Measurements from ENCODE around the gene ATP2A1. TPM values are rescaled to one million over a fixed set of nuclear protein-coding genes. Genes with fewer than 3 reads are reported as not detected.
A peak's percentile ranks its signal among the peaks of the same experiment; 100 is the strongest.
"Not testable (repeated sequence)": the region's sequence is repeated elsewhere in the genome, so short reads cannot be mapped to it uniquely, and the experiment has no call there.

Gene ATP2A1
- polyA plus RNA-seq, 6 donors from 2014 or later, result not detected

DNA sequence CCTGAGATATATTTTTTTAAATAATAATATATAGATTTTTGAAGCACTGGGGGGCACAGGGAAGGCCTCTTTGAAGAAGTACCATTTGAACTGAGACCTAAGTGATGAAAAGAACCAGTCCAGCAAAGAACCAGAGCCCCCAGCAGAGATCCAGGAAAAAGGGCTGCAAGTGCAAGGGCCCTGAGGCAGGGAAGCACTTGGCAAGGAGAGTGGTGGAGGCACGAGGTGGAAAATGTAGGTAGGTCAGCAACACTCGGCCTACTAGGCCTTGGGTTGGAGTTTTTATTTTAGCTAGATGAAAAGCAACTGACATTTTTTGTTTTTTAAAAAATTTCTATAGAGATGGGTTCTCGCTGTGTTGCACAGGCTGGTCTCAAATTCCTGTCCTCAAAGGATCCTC lies 51.9 kb downstream of the ATP2A1 start:
- peaks cover 51 to 82% (median 66%) of the 10 kb centered on the region in 3 donors for H3K4me1 Mint-ChIP-seq
- peaks cover 8 to 13% of the 10 kb centered on the region in 2 donors for H3K36me3 Mint-ChIP-seq
- no peaks in the 10 kb centered on the region for H3K9me3 Mint-ChIP-seq
- H3K27ac Mint-ChIP-seq, result peak overlapping the region; percentile 39 to 98 (median 94)
- DNase-seq (no peak), ATAC-seq (ENCODE audit: low read depth in 2 of 2) (no peak)
- H3K4me3 Mint-ChIP-seq, result peak overlapping the region; percentile 87 to 99 (median 97)
- H3K27me3 Mint-ChIP-seq, result no peaks in the 10 kb centered on the region

DNA sequence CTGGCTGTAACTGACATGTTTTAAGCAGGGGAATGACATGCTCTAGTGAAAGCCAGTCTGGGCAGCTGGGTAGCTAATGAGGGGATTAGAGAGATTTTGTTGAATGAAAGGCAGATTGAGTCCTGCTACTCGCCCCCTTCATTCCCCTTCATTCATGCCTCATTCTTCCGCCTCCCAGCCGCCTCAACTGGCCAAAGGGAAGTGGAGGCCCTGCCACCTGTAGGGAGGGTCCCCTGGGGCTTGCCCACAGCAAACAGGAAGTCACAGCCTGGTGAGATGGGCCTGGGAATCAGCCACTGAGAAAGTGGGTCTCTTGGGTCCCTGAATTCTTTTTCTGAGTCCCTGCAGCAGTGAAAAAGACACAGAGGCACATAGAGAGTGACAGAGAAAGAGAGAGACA lies 52.4 kb downstream of the ATP2A1 start:
- H3K4me3 Mint-ChIP-seq, result peak overlapping the region; percentile 87 to 99 (median 97)
- H3K9me3 Mint-ChIP-seq, result no peaks in the 10 kb centered on the region
- DNase-seq (peak; percentile 75), ATAC-seq (ENCODE audit: low read depth in 2 of 2) (peak; percentile 79)
- H3K36me3 Mint-ChIP-seq, result peaks cover 8 to 18% of the 10 kb centered on the region in 2 donors
- no peaks in the 10 kb centered on the region for H3K27me3 Mint-ChIP-seq
- H3K4me1 Mint-ChIP-seq, result peaks cover 53 to 85% (median 69%) of the 10 kb centered on the region in 3 donors
- peak overlapping the region; percentile 39 to 98 (median 94) for H3K27ac Mint-ChIP-seq

DNA sequence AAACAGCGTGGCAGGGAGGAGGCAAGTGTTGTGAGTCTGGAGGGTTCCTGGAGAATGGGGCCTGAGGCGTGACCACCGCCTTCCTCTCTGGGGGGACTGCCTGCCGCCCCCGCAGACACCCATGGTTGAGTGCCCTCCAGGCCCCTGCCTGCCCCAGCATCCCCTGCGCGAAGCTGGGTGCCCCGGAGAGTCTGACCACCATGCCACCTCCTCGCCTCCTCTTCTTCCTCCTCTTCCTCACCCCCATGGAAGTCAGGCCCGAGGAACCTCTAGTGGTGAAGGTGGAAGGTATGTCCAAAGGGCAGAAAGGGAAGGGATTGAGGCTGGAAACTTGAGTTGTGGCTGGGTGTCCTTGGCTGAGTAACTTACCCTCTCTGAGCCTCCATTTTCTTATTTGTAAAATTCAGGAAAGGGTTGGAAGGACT lies 53.5 kb downstream of the ATP2A1 start, which contains the start of gene CD19:
Gene CD19, plus strand, starts transcription at position 171 of the 425 bp plus-strand sequence. Its CDS starts 30 bp downstream, at position 201.
- no peaks in the 10 kb centered on the region for H3K27me3 Mint-ChIP-seq
- H3K4me3 Mint-ChIP-seq, result peak within 1 kb of the TSS; percentile 87 to 99 (median 97)
- H3K36me3 Mint-ChIP-seq, result peaks cover 17 to 29% of the 10 kb centered on the region in 2 donors
- peak; percentile 63 for DNase-seq
- peak; percentile 45 to 51 for ATAC-seq (ENCODE audit: low read depth in 2 of 2)
- H3K27ac Mint-ChIP-seq, result peak within 1 kb of the TSS; percentile 92 to 99 (median 96)
- no peaks in the 10 kb centered on the region for H3K9me3 Mint-ChIP-seq
- peaks cover 59 to 86% (median 72%) of the 10 kb centered on the region in 3 donors for H3K4me1 Mint-ChIP-seq

DNA sequence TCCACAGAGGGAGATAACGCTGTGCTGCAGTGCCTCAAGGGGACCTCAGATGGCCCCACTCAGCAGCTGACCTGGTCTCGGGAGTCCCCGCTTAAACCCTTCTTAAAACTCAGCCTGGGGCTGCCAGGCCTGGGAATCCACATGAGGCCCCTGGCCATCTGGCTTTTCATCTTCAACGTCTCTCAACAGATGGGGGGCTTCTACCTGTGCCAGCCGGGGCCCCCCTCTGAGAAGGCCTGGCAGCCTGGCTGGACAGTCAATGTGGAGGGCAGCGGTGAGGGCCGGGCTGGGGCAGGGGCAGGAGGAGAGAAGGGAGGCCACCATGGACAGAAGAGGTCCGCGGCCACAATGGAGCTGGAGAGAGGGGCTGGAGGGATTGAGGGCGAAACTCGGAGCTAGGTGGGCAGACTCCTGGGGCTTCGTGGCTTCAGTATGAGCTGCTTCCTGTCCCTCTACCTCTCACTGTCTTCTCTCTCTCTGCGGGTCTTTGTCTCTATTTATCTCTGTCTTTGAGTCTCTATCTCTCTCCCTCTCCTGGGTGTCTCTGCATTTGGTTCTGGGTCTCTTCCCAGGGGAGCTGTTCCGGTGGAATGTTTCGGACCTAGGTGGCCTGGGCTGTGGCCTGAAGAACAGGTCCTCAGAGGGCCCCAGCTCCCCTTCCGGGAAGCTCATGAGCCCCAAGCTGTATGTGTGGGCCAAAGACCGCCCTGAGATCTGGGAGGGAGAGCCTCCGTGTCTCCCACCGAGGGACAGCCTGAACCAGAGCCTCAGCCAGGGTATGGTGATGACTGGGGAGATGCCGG lies 54.3 kb downstream of the ATP2A1 start:
- H3K36me3 Mint-ChIP-seq, result peaks cover 17 to 30% of the 10 kb centered on the region in 2 donors
- H3K4me3 Mint-ChIP-seq, result peak overlapping the region; percentile 87 to 99 (median 97)
- ATAC-seq (ENCODE audit: low read depth in 2 of 2), result no peak
- no peaks in the 10 kb centered on the region for H3K27me3 Mint-ChIP-seq
- H3K4me1 Mint-ChIP-seq, result peaks cover 63 to 82% (median 76%) of the 10 kb centered on the region in 3 donors
- no peak for DNase-seq
- H3K27ac Mint-ChIP-seq, result peak overlapping the region; percentile 92 to 99 (median 96)
- H3K9me3 Mint-ChIP-seq, result no peaks in the 10 kb centered on the region

DNA sequence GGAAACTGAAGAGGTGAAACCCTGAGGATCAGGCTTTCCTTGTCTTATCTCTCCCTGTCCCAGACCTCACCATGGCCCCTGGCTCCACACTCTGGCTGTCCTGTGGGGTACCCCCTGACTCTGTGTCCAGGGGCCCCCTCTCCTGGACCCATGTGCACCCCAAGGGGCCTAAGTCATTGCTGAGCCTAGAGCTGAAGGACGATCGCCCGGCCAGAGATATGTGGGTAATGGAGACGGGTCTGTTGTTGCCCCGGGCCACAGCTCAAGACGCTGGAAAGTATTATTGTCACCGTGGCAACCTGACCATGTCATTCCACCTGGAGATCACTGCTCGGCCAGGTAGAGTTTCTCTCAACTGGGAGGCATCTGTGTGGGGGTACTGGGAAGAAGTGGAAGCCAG lies 54.9 kb downstream of the ATP2A1 start:
- Mint-ChIP-seq H3K4me1 (peaks cover 64 to 82% (median 76%) of the 10 kb centered on the region in 3 donors), H3K36me3 (peaks cover 17 to 36% of the 10 kb centered on the region in 2 donors), H3K4me3 (peak overlapping the region; percentile 87 to 99 (median 97)), H3K27me3 (no peaks in the 10 kb centered on the region), H3K27ac (peak overlapping the region; percentile 44 to 98 (median 94)), H3K9me3 (no peaks in the 10 kb centered on the region)
- ATAC-seq (ENCODE audit: low read depth in 2 of 2) (no peak), DNase-seq (no peak)

DNA sequence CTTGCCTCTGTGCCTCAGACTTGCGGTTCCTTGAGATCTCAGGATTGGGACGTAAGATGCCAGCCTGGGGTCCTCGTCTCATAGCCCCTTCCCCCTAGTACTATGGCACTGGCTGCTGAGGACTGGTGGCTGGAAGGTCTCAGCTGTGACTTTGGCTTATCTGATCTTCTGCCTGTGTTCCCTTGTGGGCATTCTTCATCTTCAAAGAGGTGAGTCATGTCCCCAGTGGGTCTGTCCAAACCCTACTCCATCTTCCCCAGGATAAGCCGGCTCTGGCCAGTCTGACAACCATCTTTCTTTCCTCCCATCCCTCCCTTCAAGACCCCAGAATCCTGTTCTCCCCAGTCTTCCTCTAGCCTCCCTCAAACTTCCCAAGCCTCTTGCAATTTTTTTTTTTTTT lies 57.1 kb downstream of the ATP2A1 start:
- DNase-seq, result no peak
- no peak for ATAC-seq (ENCODE audit: low read depth in 2 of 2)
- peak overlapping the region; percentile 31 to 97 (median 72) for H3K4me3 Mint-ChIP-seq
- peak overlapping the region; percentile 64 to 98 (median 88) for H3K27ac Mint-ChIP-seq
- H3K9me3 Mint-ChIP-seq, result no peaks in the 10 kb centered on the region
- peaks cover 17 to 50% of the 10 kb centered on the region in 2 donors for H3K36me3 Mint-ChIP-seq
- peaks cover 67 to 83% (median 83%) of the 10 kb centered on the region in 3 donors for H3K4me1 Mint-ChIP-seq
- H3K27me3 Mint-ChIP-seq, result no peaks in the 10 kb centered on the region

DNA sequence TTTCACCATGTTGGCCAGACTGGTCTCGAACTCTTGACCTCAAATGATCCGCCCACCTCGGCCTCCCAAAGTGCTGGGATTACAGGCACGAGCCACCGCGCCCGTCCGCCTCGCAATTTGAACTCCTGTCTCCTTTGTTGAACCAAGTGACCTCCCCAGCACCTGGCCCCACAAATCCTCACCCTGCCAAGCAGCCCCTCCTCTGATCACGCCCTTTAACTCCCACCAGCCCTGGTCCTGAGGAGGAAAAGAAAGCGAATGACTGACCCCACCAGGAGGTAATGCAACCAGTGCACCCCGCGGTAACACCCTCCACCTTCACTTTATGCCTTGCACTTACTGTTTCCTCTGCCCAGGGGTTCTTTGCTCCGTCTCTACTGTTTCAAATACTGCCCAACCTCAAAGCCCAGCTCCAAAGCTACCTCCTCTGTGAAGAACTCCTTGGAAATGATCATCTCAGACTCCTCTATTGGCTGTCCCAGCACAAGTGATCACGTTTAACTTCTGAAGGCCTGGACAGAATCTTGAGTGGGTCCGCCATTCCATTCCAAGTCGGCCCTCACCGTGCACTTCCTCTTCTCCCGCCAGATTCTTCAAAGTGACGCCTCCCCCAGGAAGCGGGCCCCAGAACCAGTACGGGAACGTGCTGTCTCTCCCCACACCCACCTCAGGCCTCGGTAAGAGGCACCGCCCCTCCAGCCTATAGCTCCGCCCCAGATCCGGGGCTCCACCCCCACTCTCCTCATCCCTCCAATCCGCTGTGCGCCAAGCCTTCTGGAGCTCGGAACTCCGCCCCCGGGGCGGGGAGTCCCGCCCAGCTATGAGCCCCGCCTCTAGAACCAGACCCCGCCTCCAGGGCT lies 57.9 kb downstream of the ATP2A1 start:
- DNase-seq (peak; percentile 80), ATAC-seq (ENCODE audit: low read depth in 2 of 2) (peak; percentile 90 to 93)
- H3K4me1 Mint-ChIP-seq, result peaks cover 60 to 76% (median 75%) of the 10 kb centered on the region in 3 donors
- H3K27ac Mint-ChIP-seq, result peak overlapping the region; percentile 88 to 98 (median 90)
- H3K4me3 Mint-ChIP-seq, result peak overlapping the region; percentile 44 to 97 (median 71)
- H3K36me3 Mint-ChIP-seq, result peaks cover 17 to 50% of the 10 kb centered on the region in 2 donors
- no peaks in the 10 kb centered on the region for H3K27me3 Mint-ChIP-seq
- no peaks in the 10 kb centered on the region for H3K9me3 Mint-ChIP-seq

DNA sequence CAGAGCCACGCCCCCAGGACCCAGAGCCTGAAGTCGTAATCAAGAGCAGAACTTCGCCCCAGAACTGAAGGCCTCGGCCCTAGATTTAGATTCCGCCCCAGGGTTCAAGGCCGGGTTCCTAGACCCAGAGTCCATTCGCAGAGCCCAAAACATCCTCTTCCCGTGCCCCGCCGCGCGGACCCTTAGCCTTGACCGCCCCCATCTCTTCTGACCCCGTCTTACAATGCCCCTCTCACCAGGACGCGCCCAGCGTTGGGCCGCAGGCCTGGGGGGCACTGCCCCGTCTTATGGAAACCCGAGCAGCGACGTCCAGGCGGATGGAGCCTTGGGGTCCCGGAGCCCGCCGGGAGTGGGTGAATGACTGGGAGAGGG lies 58.5 kb downstream of the ATP2A1 start:
- no peaks in the 10 kb centered on the region for H3K9me3 Mint-ChIP-seq
- peak overlapping the region; percentile 44 to 97 (median 71) for H3K4me3 Mint-ChIP-seq
- DNase-seq, result no peak
- no peak for ATAC-seq (ENCODE audit: low read depth in 2 of 2)
- no peaks in the 10 kb centered on the region for H3K27me3 Mint-ChIP-seq
- H3K27ac Mint-ChIP-seq, result peak overlapping the region; percentile 88 to 98 (median 90)
- H3K4me1 Mint-ChIP-seq, result peaks cover 56 to 70% (median 69%) of the 10 kb centered on the region in 3 donors
- H3K36me3 Mint-ChIP-seq, result peaks cover 17 to 50% of the 10 kb centered on the region in 2 donors

DNA sequence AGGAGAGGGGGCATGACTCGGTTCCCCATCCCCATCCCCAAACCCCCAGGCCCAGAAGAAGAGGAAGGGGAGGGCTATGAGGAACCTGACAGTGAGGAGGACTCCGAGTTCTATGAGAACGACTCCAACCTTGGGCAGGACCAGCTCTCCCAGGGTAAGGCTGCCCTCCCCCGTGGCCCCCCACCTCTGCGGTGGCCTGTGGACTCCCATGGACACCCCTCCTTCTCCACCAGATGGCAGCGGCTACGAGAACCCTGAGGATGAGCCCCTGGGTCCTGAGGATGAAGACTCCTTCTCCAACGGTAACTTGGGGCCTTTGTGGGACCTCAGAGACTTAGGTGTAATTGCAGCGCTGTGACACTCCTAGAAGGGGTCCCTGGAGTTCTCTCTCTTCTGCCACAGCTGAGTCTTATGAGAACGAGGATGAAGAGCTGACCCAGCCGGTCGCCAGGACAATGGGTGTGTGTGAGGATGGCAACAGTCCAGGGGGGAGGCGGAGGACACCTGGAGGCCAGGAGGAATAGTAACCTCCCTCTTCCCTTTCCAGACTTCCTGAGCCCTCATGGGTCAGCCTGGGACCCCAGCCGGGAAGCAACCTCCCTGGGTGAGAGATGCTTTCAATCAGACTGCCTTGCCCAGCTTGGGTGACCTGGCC lies 59.1 kb downstream of the ATP2A1 start:
- DNase-seq (no peak), ATAC-seq (ENCODE audit: low read depth in 2 of 2) (no peak)
- peaks cover 52 to 67% (median 63%) of the 10 kb centered on the region in 3 donors for H3K4me1 Mint-ChIP-seq
- H3K36me3 Mint-ChIP-seq, result peaks cover 17 to 50% of the 10 kb centered on the region in 2 donors
- H3K4me3 Mint-ChIP-seq, result peak overlapping the region in 2 of 8 donors; percentile 12 to 36
- peak overlapping the region in 4 of 6 donors; percentile 14 to 94 (median 90) for H3K27ac Mint-ChIP-seq
- no peaks in the 10 kb centered on the region for H3K9me3 Mint-ChIP-seq
- no peaks in the 10 kb centered on the region for H3K27me3 Mint-ChIP-seq

DNA sequence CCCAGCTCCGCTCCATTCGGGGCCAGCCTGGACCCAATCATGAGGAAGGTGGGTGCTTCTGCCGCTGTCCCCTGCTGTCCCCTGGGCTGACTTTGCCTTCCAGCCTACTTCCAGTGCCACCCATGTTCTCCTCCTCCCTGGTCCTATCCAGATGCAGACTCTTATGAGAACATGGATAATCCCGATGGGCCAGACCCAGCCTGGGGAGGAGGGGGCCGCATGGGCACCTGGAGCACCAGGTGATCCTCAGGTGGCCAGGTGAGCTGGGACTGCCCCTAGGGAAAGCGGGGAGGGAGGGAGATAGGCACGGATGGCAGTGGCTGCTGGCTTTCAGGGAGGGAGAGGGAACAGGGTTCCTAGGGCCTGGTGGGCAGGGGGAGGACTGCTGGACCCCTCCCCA lies 60.4 kb downstream of the ATP2A1 start:
- Mint-ChIP-seq H3K36me3 (peaks cover 17 to 50% of the 10 kb centered on the region in 2 donors), H3K27me3 (no peaks in the 10 kb centered on the region), H3K4me1 (peaks cover 46 to 58% (median 54%) of the 10 kb centered on the region in 3 donors), H3K27ac (peak overlapping the region in 4 of 6 donors; percentile 77 to 91 (median 89)), H3K9me3 (no peaks in the 10 kb centered on the region), H3K4me3 (peak overlapping the region in 1 of 8 donors; percentile 75)
- no peak for DNase-seq
- ATAC-seq (ENCODE audit: low read depth in 2 of 2), result no peak

DNA sequence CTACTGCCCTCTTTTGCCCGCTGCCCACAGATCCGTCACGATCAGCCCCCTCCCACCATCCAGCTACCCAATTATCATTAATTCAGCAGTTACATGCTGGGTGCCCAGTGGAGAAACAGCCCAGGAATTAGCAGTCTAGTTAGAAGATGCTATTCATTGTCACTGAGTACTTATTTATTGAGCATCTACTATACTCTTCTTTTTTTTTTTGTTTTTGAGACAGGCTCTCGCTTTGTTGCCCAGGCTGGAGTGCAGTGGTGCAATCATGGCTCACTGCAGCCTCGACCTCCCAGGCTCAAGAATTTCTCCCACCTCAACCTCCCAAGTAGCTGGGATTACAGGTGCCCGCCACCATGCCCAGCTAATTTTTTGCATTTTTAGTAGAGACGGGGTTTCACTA lies 61.5 kb downstream of the ATP2A1 start:
- peak overlapping the region in 3 of 6 donors; percentile 27 to 88 (median 81) for H3K27ac Mint-ChIP-seq
- peaks cover 41 to 52% (median 48%) of the 10 kb centered on the region in 3 donors for H3K4me1 Mint-ChIP-seq
- not testable (repeated sequence) for H3K27me3 Mint-ChIP-seq; DNase-seq; H3K9me3 Mint-ChIP-seq; ATAC-seq (ENCODE audit: low read depth in 2 of 2); H3K4me3 Mint-ChIP-seq
- H3K36me3 Mint-ChIP-seq, result peaks cover 9 to 40% of the 10 kb centered on the region in 2 donors

DNA sequence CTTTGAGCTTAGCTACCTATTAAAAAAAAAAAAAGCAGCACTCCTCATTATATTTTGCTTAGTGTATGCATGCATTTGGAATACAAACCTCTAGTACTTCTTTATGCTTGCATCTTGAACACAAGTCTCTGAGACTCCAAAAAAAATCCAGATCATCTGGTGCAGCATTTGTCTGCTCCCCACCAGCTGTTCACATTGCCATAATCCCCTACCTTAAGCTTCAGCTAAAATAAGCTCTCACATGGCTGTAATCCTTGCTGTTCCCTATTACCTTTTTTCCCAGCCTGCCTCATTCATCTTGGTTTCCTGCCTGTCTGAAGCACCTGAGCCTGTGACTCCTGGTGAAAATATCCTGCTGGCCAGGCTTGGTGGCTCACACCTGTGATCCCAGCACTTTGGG lies 65.0 kb downstream of the ATP2A1 start:
- DNase-seq (no peak), ATAC-seq (ENCODE audit: low read depth in 2 of 2) (no peak)
- Mint-ChIP-seq H3K4me1 (peaks cover 20 to 32% (median 25%) of the 10 kb centered on the region in 3 donors), H3K27ac (peak overlapping the region in 3 of 6 donors; percentile 50 to 74 (median 50)), H3K9me3 (no peaks in the 10 kb centered on the region), H3K4me3 (no peak overlapping the region), H3K27me3 (no peaks in the 10 kb centered on the region), H3K36me3 (peaks cover 0 to 13% of the 10 kb centered on the region in 2 donors)
